Neuronal stem cell (in vitro differentiated cells): ENCODE measurements around the gene MICAL2.

Experiments
- DNase-seq: peaks from one replicate; pipeline ENCODE4 v3.0.0-alpha.2; 2013; ENCODE audit warnings: low spot score
- H2AFZ ChIP-seq: one replicate; pipeline ENCODE4 v1.6.1; 2013; ENCODE audit warnings: mild to moderate bottlenecking, low read length, inconsistent platforms
- H2AK5ac ChIP-seq: 2 replicates; pipeline ENCODE4 v1.6.1; 2013; ENCODE audit warnings: low read depth, mild to moderate bottlenecking, inconsistent platforms, low read length, moderate library complexity, mixed read lengths
- H2BK120ac ChIP-seq: 2 replicates; pipeline ENCODE4 v1.6.1; 2013; ENCODE audit warnings: low read depth, mild to moderate bottlenecking, inconsistent platforms, low read length, moderate library complexity, mixed read lengths
- H2BK12ac ChIP-seq: one replicate; pipeline ENCODE4 v1.6.1; 2013; ENCODE audit warnings: low read length, inconsistent platforms
- H2BK15ac ChIP-seq: 2 replicates; pipeline ENCODE4 v1.6.1; 2013; ENCODE audit warnings: mild to moderate bottlenecking, low read length, inconsistent platforms, mixed read lengths
- H2BK5ac ChIP-seq: one replicate; pipeline ENCODE4 v1.6.1; 2013; ENCODE audit warnings: inconsistent platforms, mild to moderate bottlenecking, low read length, moderate library complexity
- H3K14ac ChIP-seq: one replicate; pipeline ENCODE4 v1.6.1; 2013; ENCODE audit warnings: low read length, inconsistent platforms
- H3K18ac ChIP-seq: 2 replicates; pipeline ENCODE4 v1.6.1; 2013; ENCODE audit warnings: low read length, inconsistent platforms
- H3K23ac ChIP-seq: 2 replicates; pipeline ENCODE4 v1.6.1; 2013; ENCODE audit warnings: low read depth, mild to moderate bottlenecking, mixed read lengths, low read length, inconsistent platforms; ENCODE audit not compliant: poor library complexity
- H3K27ac ChIP-seq: replicated peaks from 3 replicates; pipeline ENCODE4 v1.5.1; 2013; ENCODE audit warnings: low read length, inconsistent platforms
- H3K27me3 ChIP-seq, 3 experiments: 2 replicates each; pipeline ENCODE4 v1.6.1; 2013; ENCODE audit warnings: low read length in 3 of 3, mild to moderate bottlenecking in 2 of 3, inconsistent platforms in 1 of 3, low read depth in 1 of 3, mixed read lengths in 1 of 3, moderate library complexity in 1 of 3; ENCODE audit not compliant: control insufficient read depth in 3 of 3, insufficient read depth in 3 of 3
- H3K36me3 ChIP-seq, 2 donors: replicated peaks in 1 of 2; 2 replicates each; pipeline ENCODE4 v1.6.1; 2013; ENCODE audit warnings: low read length in 2 of 2; ENCODE audit not compliant: control insufficient read depth in 2 of 2, insufficient read depth in 2 of 2
- H3K4ac ChIP-seq: 2 replicates; pipeline ENCODE4 v1.6.1; 2013; ENCODE audit warnings: inconsistent platforms, mild to moderate bottlenecking, low read length, moderate library complexity
- H3K4me1 ChIP-seq, 2 donors: 1 replicate in 1 of 2; 2 replicates in 1 of 2; pipeline ENCODE4 v1.6.1; 2013; ENCODE audit warnings: low read length in 2 of 2, low read depth in 1 of 2; ENCODE audit not compliant: control insufficient read depth in 2 of 2, insufficient read depth in 1 of 2
- H3K4me2 ChIP-seq: one replicate; pipeline ENCODE4 v1.6.1; 2013; ENCODE audit warnings: mild to moderate bottlenecking, low read length, inconsistent platforms; ENCODE audit not compliant: insufficient read depth, poor library complexity, severe bottlenecking
- H3K4me3 ChIP-seq, 2 donors: 2 replicates each; pipeline ENCODE4 v1.5.1; 2013; ENCODE audit warnings: low read length in 2 of 2, mild to moderate bottlenecking in 2 of 2, inconsistent platforms in 1 of 2, moderate library complexity in 1 of 2
- H3K79me1 ChIP-seq: one replicate; pipeline ENCODE4 v1.6.1; 2013; ENCODE audit warnings: low read depth, mild to moderate bottlenecking, inconsistent platforms, low read length, moderate library complexity
- H3K9ac ChIP-seq: one replicate; pipeline ENCODE4 v1.6.1; 2013; ENCODE audit warnings: mild to moderate bottlenecking, low read depth, low read length, inconsistent platforms; ENCODE audit not compliant: poor library complexity
- H3K9me3 ChIP-seq, 2 donors: replicated peaks in 1 of 2; 2 replicates each; pipeline versions ENCODE3 to v1.6.1; 2013; ENCODE audit warnings: low read length in 2 of 2, mild to moderate bottlenecking in 2 of 2, inconsistent platforms in 1 of 2, low read depth in 1 of 2, mixed read lengths in 1 of 2, moderate library complexity in 1 of 2; ENCODE audit not compliant: control insufficient read depth in 2 of 2, insufficient read depth in 1 of 2
- H4K8ac ChIP-seq: one replicate; pipeline ENCODE4 v1.6.1; 2013; ENCODE audit warnings: low read depth, mild to moderate bottlenecking, inconsistent platforms, low read length, moderate library complexity
- H4K91ac ChIP-seq: one replicate; pipeline ENCODE4 v1.6.1; 2013; ENCODE audit warnings: low read length, low read depth, mild to moderate bottlenecking, inconsistent platforms; ENCODE audit not compliant: poor library complexity
- WGBS, 2 donors: extraction: QIAGEN DNeasy Blood & Tissue Kit; methylation state at CpG; one replicate each; pipeline ENCODE4 v1.1.7; 2013; ENCODE audit warnings: missing lambda C conversion rate in 2 of 2, mixed read lengths in 1 of 2; ENCODE audit not compliant: insufficient read length in 2 of 2, insufficient replicate concordance in 1 of 2; ENCODE audit errors: extremely low coverage in 2 of 2; 5-methylcytosine and 5-hydroxymethylcytosine counted together

MICAL2 gene

GRCh38 chr11:12237381-12237784 is 127.0 kb downstream of the MICAL2 start:
- H2BK15ac ChIP-seq = no peak overlapping the region
- no peaks in the 10 kb centered on the region for H3K4me1 ChIP-seq
- H3K27me3 ChIP-seq = no peaks in the 10 kb centered on the region
- H3K79me1 ChIP-seq = no peaks in the 10 kb centered on the region
- H3K9ac ChIP-seq = no peak overlapping the region
- no peak overlapping the region for H2BK12ac ChIP-seq
- no peak overlapping the region for H4K91ac ChIP-seq
- H2BK5ac ChIP-seq = no peak overlapping the region
- no peak overlapping the region for H3K4me2 ChIP-seq
- no peak overlapping the region for H3K27ac ChIP-seq
- no peak overlapping the region for H4K8ac ChIP-seq
- H3K23ac ChIP-seq = no peak overlapping the region
- no peak overlapping the region for H2AK5ac ChIP-seq
- H3K9me3 ChIP-seq = no peaks in the 10 kb centered on the region
- WGBS, 2 donors = no CpG with 5 or more reads among the region's 3 CpGs
- no peak overlapping the region for H3K4ac ChIP-seq
- no peak overlapping the region for H3K18ac ChIP-seq
- no peak overlapping the region for H2AFZ ChIP-seq
- no peak overlapping the region for H3K4me3 ChIP-seq
- no peaks in the 10 kb centered on the region for H3K36me3 ChIP-seq
- no peak overlapping the region for H2BK120ac ChIP-seq
- no peak overlapping the region for H3K14ac ChIP-seq
- no peak for DNase-seq

GRCh38 chr11:12238420-12238819 is 128.0 kb downstream of the MICAL2 start:
- Histone ChIP-seq H2BK5ac (no peak overlapping the region), H3K18ac (no peak overlapping the region), H3K36me3 (no peaks in the 10 kb centered on the region), H3K79me1 (no peaks in the 10 kb centered on the region), H2AFZ (no peak overlapping the region), H3K4me1 (no peaks in the 10 kb centered on the region), H3K27ac (no peak overlapping the region), H3K4ac (no peak overlapping the region), H2BK120ac (no peak overlapping the region), H3K9me3 (no peaks in the 10 kb centered on the region), H4K91ac (no peak overlapping the region), H3K4me2 (no peak overlapping the region), H4K8ac (no peak overlapping the region), H3K27me3 (no peaks in the 10 kb centered on the region), H2BK12ac (no peak overlapping the region), H2BK15ac (no peak overlapping the region), H3K23ac (no peak overlapping the region), H2AK5ac (no peak overlapping the region), H3K14ac (no peak overlapping the region), H3K9ac (no peak overlapping the region), H3K4me3 (no peak overlapping the region)
- no CpG with 5 or more reads among the region's 4 CpGs for WGBS, 2 donors
- DNase-seq = no peak

GRCh38 chr11:12239396-12239795 is 129.0 kb downstream of the MICAL2 start:
- Histone ChIP-seq H3K23ac (no peak overlapping the region), H3K9ac (no peak overlapping the region), H3K4me1 (no peaks in the 10 kb centered on the region), H2BK5ac (no peak overlapping the region), H3K4me2 (no peak overlapping the region), H2AFZ (no peak overlapping the region), H3K18ac (no peak overlapping the region), H3K27ac (no peak overlapping the region), H4K91ac (no peak overlapping the region), H3K36me3 (no peaks in the 10 kb centered on the region), H3K14ac (no peak overlapping the region), H3K4ac (no peak overlapping the region), H2BK15ac (no peak overlapping the region), H3K27me3 (no peaks in the 10 kb centered on the region), H2BK120ac (no peak overlapping the region), H2BK12ac (no peak overlapping the region), H3K4me3 (no peak overlapping the region), H4K8ac (no peak overlapping the region), H3K9me3 (no peaks in the 10 kb centered on the region), H2AK5ac (no peak overlapping the region), H3K79me1 (no peaks in the 10 kb centered on the region)
- no peak for DNase-seq
- WGBS, 2 donors = no CpG with 5 or more reads among the region's 4 CpGs

- Histone ChIP-seq H3K14ac (no peak overlapping the region), H2BK120ac (no peak overlapping the region), H3K4me3 (no peak overlapping the region), H3K36me3 (no peaks in the 10 kb centered on the region), H3K9me3 (no peaks in the 10 kb centered on the region), H3K4me1 (no peaks in the 10 kb centered on the region), H2AFZ (no peak overlapping the region), H4K91ac (no peak overlapping the region), H3K27me3 (peaks cover 0 to 3% (median 0%) of the 10 kb centered on the region in 3 experiments), H3K27ac (no peak overlapping the region), H3K23ac (no peak overlapping the region), H2BK5ac (no peak overlapping the region), H2BK12ac (no peak overlapping the region), H4K8ac (no peak overlapping the region), H3K9ac (no peak overlapping the region), H3K79me1 (no peaks in the 10 kb centered on the region), H2BK15ac (no peak overlapping the region), H2AK5ac (no peak overlapping the region), H3K4ac (no peak overlapping the region), H3K18ac (no peak overlapping the region), H3K4me2 (no peak overlapping the region)
- WGBS, 2 donors = no CpG with 5 or more reads among the region's 7 CpGs
- no peak for DNase-seq
Measured at GRCh38 chr11:12239804-12240371, 129.5 kb downstream of the MICAL2 start.
